Sigmoid colon (tissue), 4 donors: ENCODE measurements around the gene MMD.

Experiments used
- EP300 ChIP-seq, 4 donors: sonication (generic); formaldehyde crosslinking; IDR thresholded peaks; one replicate each; pipeline ENCODE4 v1.6.1; 2017; ENCODE audit warnings: antibody characterized with exemption in 4 of 4
- POLR2A ChIP-seq, 2 donors: fragments of 450-650 bp; IDR thresholded peaks; one replicate each; pipeline ENCODE4 v1.6.1; 2016; ENCODE audit warnings: antibody characterized with exemption in 2 of 2, mild to moderate bottlenecking in 2 of 2, moderate library complexity in 2 of 2
- POLR2AphosphoS5 ChIP-seq, 4 donors: sonication (generic); formaldehyde crosslinking; IDR thresholded peaks; one replicate each; pipeline ENCODE4 v1.6.1; 2017; ENCODE audit warnings: antibody characterized with exemption in 4 of 4
- TF ChIP-seq, protein P1 (sequence below), 4 experiments: fragments of 450-650 bp in 3 of 4; fragments of 200-600 bp in 1 of 4; IDR thresholded peaks; one replicate each; pipeline ENCODE4 v1.5.1; 2016 to 2019; ENCODE audit warnings: antibody characterized with exemption in 4 of 4, mild to moderate bottlenecking in 3 of 4, moderate library complexity in 2 of 4

DNA sequence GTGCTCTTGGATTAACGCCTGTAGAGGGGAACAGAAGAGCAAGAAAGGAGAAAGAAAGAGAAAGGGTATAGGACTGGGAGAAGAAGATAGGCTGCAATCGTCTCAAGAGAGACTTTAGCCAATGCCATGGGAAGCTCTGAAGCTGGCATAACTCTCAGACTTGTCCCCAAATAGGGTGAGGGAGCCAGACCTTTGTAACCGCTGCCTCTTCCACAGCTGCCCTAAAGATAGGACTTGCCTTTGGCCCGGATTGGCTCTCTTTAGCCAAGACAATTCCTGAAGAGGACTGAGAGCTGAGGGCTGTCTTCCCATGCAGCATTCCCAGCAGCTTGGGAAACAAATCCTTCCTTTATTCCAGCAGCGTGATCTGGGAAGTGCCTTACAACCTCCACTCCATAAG, 20.8 kb upstream of the MMD start:
- TF ChIP-seq, protein P1, sequence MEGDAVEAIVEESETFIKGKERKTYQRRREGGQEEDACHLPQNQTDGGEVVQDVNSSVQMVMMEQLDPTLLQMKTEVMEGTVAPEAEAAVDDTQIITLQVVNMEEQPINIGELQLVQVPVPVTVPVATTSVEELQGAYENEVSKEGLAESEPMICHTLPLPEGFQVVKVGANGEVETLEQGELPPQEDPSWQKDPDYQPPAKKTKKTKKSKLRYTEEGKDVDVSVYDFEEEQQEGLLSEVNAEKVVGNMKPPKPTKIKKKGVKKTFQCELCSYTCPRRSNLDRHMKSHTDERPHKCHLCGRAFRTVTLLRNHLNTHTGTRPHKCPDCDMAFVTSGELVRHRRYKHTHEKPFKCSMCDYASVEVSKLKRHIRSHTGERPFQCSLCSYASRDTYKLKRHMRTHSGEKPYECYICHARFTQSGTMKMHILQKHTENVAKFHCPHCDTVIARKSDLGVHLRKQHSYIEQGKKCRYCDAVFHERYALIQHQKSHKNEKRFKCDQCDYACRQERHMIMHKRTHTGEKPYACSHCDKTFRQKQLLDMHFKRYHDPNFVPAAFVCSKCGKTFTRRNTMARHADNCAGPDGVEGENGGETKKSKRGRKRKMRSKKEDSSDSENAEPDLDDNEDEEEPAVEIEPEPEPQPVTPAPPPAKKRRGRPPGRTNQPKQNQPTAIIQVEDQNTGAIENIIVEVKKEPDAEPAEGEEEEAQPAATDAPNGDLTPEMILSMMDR (IDR thresholded peaks at IDR 0.05): no peak
- no peak for TF ChIP-seq EP300 (IDR thresholded peaks at IDR 0.05)
- TF ChIP-seq POLR2A (IDR thresholded peaks at IDR 0.05): no peak
- no peak for TF ChIP-seq POLR2AphosphoS5 (IDR thresholded peaks at IDR 0.05)
